ENCODE measurements around the gene CSF3.

CSF3 gene

GRCh38 chr17:40022961-40023541 is 7.8 kb downstream of the CSF3 start:
- DNase-seq (ENCODE audit: extremely low read depth in 1 of 2, low read depth in 1 of 2) = no peak

- DNase-seq (ENCODE audit: extremely low read depth in 1 of 2, low read depth in 1 of 2) = no peak
These were observed 8.5 kb downstream of the CSF3 start for GRCh38 chr17:40023590-40024292.

GRCh38 chr17:40024901-40025300 is 9.7 kb downstream of the CSF3 start:
- DNase-seq (ENCODE audit: extremely low read depth in 1 of 2, low read depth in 1 of 2) = no peak

- DNase-seq (ENCODE audit: extremely low read depth in 1 of 2, low read depth in 1 of 2) = no peak
These were observed 10.3 kb downstream of the CSF3 start for GRCh38 chr17:40025559-40025958.

DNA sequence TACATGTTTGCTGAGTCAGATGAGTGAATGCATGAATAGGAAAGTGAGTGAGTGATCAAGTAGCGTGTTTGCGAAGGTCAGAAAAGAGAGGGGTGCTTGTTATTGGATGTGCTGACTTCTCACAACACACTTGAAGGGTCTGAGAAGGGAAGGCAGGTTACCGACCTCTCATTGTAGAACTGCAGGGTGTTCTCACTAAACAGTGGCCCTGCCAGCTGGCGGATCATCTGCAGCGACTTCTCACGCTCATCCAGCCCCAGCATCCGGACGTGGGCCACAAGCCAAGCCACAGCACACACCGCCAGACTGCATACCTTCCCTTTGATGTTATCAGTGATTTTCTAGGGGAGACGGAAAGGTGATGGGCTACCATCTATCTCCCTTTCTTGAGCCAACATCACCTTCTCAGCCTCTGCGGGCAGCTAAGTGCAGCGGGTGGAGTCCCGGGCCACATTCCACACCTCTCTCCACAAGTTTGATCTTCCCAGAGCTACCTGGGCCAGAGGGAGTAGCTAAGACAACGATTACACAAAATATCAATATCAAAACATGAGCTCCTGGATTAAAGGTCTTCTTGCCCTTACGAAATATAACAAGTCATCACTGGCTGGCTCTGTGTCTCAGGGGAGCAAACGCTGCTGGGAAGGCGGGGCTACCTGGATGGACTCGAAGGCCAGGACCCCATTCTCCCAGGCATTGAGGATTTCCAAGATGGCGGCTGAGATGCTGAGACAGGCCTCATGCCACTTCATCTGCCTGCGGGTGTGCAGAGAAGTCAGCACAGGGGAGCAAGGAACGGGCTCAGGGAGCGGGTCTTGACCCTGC is 11.0 kb downstream of the CSF3 start:
- DNase-seq (ENCODE audit: extremely low read depth in 1 of 2, low read depth in 1 of 2) = no peak

DNA sequence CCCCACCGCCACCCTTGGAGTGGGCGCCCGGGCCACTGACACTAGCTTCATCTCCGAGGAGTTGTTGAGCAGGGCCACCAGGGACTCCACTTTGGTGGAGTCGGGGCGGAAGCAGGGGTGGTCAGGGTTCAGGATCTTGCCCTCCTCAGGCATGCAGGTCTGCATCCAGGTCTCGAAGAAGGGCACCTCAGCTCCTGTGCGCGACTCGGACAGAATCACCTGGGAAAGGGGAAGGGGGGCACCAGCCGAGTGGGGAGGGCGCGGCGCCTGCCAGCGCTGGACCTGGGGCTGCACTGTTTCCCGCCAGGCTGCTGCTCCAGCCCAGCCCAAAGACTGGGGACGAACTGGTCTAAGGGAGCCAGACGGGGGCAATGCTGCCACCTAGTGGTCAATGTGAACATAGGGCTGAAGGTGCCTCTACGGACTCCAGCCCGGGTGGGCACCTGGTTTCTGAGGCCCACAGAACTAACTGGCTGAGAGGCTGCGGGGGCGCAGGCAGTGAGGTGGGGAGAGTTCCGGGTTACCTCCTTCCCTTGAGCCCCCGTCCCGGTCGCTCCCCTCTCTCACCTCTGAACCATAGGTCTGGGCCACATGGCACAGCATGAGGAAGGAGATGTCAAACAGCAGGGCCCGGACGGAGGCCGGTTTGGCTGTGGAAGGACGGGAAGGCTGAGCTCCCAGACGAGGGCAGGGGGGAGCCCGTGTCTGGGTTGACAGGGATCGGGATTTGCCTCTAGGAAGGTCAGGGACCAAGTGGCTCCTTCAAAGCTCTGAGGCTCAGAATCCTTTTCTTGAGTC is 11.8 kb downstream of the CSF3 start:
- DNase-seq (ENCODE audit: extremely low read depth in 1 of 2, low read depth in 1 of 2) = peak; percentile 33 to 59

- no peak for DNase-seq (ENCODE audit: extremely low read depth in 1 of 2, low read depth in 1 of 2)
These were observed 12.4 kb downstream of the CSF3 start for GRCh38 chr17:40027614-40028012.

- DNase-seq (ENCODE audit: extremely low read depth in 1 of 2, low read depth in 1 of 2) = no peak
These were observed 13.4 kb downstream of the CSF3 start for GRCh38 chr17:40028595-40028994.

GRCh38 chr17:40031706-40032105 is 16.5 kb downstream of the CSF3 start:
- no peak for DNase-seq (ENCODE audit: extremely low read depth in 1 of 2, low read depth in 1 of 2)

DNA sequence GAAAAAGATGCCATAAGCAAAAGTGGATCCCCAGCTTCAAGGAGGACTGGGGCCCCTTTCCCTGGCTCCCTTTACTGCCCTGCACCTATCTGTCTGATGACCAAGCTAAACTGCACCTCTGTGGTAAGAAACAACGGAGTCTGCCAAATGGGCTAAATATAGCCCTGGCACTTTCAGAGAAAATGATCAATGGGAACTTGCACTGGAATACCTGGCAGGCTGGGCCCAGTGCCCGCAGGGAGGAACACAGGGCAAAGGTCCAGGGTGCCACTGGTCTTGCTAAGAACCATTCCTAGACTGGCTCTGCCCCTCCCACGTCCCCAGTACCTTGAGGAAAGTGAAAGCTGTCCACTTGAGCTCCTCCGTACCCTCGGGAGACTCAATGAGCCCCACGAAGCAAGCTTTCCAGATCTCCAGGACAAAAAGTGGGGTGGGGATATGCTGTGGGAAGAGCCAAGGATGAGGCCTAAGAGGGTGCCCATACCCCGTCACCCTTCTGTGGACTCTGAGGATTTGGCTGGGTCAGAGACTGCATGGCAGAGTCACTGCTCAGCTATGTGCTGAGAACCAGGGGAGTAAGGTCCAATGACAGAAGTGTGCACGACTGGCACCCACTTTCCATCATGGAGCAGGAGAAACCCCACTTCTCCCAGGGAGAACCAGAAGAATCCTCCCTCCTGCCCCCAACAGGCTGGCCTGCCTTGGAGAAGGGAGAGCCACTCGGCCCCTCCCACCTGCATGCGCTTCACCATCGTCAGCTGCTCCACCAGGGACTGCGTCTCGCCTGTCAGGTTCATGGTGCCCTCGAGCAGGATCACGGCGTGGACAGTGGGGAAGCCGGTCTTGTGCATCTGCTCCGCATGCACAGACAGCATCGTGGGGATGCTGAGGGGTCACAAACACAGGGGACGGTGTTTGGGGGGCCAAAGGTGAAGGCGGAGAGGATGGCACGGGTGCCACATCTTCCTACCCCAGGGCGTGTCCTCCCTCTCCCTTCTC is 17.4 kb downstream of the CSF3 start:
- no peak for DNase-seq (ENCODE audit: extremely low read depth in 1 of 2, low read depth in 1 of 2)

GRCh38 chr17:40033339-40033738 is 18.1 kb downstream of the CSF3 start:
- DNase-seq (ENCODE audit: extremely low read depth in 1 of 2, low read depth in 1 of 2) = no peak

DNA sequence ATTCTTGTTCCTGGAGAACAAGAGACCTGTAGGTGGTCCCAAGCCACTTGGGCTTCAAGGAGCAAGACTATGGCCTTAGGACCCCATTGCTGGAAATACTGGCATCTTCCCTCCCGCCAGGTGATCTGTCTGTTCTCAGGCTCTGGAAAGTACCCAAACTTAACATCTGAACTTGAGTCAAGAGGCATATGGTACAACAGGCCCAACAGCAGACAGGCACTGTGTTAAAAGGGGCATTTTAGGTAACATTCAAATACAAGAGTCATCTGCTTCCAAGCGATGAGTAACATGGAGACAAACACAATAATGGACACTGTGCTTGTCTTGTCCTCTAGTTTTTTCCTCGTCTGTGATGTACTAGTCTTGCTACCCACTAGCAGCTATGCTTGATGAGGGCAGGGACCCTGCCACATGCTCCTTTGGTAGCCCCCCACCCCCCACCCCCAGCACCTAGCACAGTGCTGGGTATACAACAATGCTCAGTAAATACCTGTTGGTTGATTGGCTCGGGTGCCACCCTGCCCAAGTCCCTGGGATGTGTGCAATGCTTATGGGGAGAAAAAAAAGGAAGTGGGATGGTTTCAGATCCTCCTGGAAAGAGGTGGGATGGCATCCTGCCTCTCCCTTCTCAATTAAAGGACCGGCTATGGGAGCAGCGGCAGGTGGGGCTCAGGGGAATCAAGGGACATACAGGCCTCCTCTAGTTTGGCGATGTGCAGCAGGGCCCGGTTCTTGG is 19.4 kb downstream of the CSF3 start:
- DNase-seq (ENCODE audit: extremely low read depth in 1 of 2, low read depth in 1 of 2) = no peak

DNA sequence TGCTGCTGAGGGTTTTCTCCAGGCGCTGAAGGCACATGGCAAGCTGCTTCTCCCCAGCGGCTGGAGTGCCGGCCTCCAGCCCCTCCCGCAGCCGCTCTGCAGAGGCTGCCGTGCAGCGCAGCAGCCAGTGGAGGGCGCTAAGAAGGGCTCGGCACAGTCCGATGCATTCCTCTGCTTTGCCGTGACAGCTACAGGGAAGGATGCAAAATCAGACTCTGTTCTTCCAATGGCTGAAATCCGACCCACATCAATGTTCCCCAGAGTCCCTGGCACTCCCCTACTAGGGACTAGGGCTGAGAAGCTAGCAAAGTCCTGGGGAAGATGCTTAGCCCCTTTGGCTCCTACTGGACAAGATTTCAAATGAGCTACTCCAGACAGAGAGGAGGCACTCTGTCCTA is 19.9 kb downstream of the CSF3 start:
- no peak for DNase-seq (ENCODE audit: extremely low read depth in 1 of 2, low read depth in 1 of 2)

DNA sequence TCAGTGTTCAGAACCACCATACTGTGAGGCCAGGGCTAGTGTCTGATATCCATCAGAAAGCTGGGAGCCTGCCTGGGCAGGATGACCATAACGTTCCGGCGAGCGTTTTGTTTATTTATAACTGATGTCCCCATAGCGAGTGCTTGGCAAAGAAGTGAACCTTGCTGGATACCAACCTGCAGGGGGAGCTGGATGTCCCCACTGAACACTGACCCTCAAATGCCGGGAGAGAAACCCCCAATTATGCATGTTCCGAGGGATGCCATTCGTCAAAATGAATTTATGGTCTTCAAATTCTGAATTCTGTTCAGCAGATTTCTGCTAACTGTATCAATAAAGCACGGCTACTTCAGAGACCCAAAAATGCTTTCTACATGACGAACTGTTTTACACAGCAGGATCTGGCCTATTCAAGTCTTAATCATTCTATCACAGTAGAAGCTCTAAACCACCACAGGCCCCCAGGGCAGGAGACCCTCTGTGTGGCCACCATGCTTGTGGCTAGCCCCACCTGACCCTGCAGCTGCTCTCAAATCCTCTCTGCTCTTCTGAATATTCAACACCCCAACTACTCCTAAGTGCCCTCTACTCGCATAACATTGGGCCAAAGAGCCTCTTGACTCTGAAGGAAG is 23.8 kb downstream of the CSF3 start:
- no peak for DNase-seq (ENCODE audit: extremely low read depth in 1 of 2, low read depth in 1 of 2)

DNA sequence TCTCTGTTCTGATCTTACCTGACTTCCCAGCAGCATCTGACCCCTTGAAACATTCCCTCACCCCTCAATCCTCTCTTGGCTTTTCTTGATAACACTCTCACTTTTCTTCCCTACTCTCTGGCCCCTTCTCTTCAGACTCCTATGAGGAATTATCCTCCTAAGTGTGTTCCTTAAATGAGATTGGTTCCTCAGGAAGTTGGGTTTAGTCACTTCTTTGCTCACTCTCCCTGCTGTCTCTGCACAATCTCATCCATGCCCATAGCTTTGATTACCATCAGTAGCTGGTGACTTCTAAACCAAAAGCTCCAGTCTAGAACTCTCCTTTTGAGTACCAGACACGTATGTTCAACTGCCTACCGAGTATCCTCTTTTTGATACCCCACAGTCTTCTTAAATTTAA is 26.0 kb downstream of the CSF3 start:
- DNase-seq (ENCODE audit: extremely low read depth in 1 of 2, low read depth in 1 of 2) = no peak

DNA sequence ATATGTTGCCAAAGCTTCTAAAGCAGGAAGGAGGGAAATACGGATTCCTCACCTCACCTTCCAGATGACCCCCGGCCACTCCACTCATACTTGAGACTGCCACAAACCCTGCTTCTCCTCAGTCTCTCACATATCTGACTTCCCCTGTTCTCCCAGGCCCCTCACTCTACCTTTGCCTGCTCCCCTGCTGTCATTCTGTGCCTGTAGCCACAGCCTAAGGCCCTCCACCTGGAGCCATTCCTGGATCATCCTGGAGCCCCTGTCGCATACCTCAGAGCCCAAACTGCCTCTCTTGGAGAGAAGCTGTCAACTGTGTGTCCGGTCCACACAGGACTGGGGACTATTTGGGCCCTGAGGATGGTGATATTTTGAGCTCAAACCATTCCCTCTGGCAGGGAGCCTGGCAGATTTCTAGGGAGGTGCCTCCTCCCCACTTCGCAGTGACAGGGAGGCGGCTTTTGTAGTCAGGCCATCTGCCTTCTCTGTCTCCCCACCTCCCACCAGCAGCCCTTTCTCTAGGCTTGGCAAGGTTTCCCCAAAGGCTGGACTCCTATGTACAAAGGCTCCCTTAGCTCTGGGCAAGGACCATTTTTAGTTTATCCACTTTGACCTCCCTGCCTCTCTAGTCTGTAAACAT is 41.3 kb downstream of the CSF3 start:
- no peak for DNase-seq (ENCODE audit: extremely low read depth in 1 of 2, low read depth in 1 of 2)

- no peak for DNase-seq (ENCODE audit: extremely low read depth in 1 of 2, low read depth in 1 of 2)
These were observed 43.0 kb downstream of the CSF3 start for GRCh38 chr17:40058186-40058784.

DNA sequence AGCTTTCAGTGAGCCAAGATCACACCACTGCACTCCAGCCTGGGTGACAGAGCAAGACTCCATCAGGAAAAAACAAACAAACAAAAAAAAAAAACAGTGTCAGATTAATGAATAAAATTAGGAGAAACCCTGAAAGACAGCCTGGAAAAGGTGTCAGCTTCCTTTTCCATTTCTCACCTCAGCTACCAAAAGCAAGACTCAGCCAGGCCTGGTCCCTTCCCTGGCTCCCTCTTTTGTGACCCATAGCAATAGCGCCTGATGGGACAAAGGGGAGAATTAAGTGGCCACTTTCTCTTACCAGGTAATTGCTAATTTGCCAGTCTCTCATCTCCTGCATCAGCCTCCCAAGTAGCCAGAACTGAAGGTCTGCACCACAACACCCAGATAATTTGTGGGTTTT is 43.6 kb downstream of the CSF3 start:
- no peak for DNase-seq (ENCODE audit: extremely low read depth in 1 of 2, low read depth in 1 of 2)

Measured in stimulated activated CD8-positive, alpha-beta memory T cell treated with anti-CD3 and anti-CD28 coated beads, Interleukin-7, amount 100 ng/mL, for 48 hours (primary cell).